ENCODE data around the gene UBE4A.

The UBE4A gene

DNA sequence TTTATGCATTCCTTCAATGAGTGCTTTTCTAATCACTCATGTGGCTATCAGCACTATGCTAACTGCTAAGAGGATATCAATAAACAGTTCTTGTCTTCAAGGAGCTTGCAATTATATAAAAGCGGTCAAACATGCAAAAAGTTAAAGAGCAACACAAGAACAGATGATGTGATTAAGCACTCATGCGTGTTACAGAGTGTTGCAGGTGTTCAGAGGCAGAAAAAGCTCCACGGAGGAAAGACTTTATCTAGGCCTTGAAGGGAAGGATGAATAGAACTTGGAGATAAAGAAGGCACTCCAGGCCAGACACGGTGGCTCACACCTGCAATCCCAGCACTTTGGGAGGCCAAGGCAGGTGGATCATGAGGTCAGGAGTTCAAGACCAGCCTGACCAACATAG lies 41.3 kb upstream of the UBE4A start:
- Histone ChIP-seq H3K14ac (ENCODE audit: low read length) (no peak overlapping the region), H3K9ac (ENCODE audit: low read length) (no peak overlapping the region), H3K4me2 (ENCODE audit: low read length) (no peak overlapping the region), H3K4ac (ENCODE audit: low read depth, low read length) (no peak overlapping the region), H2AK5ac (ENCODE audit: low read length) (no peak overlapping the region), H3K18ac (ENCODE audit: low read length) (no peak overlapping the region), H2BK120ac (ENCODE audit: insufficient read depth, low read length, poor library complexity) (no peak overlapping the region), H4K8ac (ENCODE audit: low read depth, low read length) (no peak overlapping the region), H3K4me3 (ENCODE audit: low read depth, low read length) (no peak overlapping the region), H2AFZ (ENCODE audit: insufficient read depth, low read length, poor library complexity) (no peak overlapping the region), H3K9me3 (ENCODE audit: insufficient read depth, low read depth, low read length) (peaks cover 4% of the 10 kb centered on the region), H3K4me1 (ENCODE audit: control insufficient read depth in 1 of 2, insufficient read depth in 2 of 2, low read length in 2 of 2) (peaks cover 3% of the 10 kb centered on the region in 2 experiments), H2BK12ac (ENCODE audit: low read length) (no peak overlapping the region), H4K91ac (ENCODE audit: low read depth, low read length) (no peak overlapping the region), H2BK5ac (ENCODE audit: low read depth, low read length, poor library complexity) (no peak overlapping the region), H3K27ac (ENCODE audit: low read depth, low read length) (no peak overlapping the region), H3K27me3 (ENCODE audit: insufficient read depth, low read length) (no peaks in the 10 kb centered on the region), H4K12ac (ENCODE audit: low read depth, low read length) (no peak overlapping the region), H3K79me1 (ENCODE audit: low read length) (no peaks in the 10 kb centered on the region), H3K23ac (ENCODE audit: low read length) (no peak overlapping the region), H3K36me3 (ENCODE audit: control insufficient read depth in 1 of 2, insufficient read depth in 2 of 2, low read length in 2 of 2) (no peaks in the 10 kb centered on the region), H3K79me2 (ENCODE audit: control insufficient read depth, insufficient read depth, low read length, poor library complexity) (no peaks in the 10 kb centered on the region)
- no CpG with 5 or more reads among the region's 4 CpGs for WGBS (ENCODE audit: extremely low coverage, insufficient coverage, insufficient read length)
- DNase-seq, result no peak

DNA sequence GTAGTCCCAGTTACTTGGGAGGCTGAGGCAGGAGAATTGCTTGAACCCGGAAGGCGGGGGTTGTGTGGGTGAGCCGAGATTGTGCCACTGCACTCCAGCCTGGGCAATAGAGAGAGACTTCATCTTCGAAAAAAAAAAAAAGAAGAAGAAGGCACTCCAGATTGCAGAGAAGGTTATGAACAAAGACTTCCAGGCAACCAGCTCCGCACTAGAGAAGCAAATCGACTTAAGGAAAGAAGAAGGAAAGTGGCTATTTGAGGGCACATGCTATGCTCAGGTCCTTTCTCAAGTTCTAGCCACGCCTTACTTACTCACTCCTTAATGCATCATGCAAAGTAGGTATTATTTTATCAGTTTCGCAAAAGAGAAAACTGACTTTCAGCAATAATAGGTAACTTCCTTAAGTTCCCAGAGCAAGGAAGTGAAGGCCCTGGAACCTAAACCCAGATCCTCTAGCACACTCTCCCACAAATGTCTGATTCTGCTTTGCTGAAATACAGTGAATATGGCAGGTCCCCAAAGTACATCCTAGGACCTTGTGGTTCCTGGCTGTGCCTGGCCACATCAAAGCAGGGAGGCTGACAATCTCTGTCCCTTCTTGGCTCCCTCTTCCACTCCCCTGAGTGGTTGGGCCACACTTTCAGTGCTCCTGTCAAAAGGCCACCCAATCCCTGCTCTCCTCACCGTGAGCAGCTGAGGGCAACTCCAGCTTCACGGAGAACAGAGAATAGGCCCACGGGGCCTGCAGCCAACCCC lies 40.6 kb upstream of the UBE4A start:
- no peaks in the 10 kb centered on the region for H3K36me3 ChIP-seq (ENCODE audit: control insufficient read depth in 1 of 2, insufficient read depth in 2 of 2, low read length in 2 of 2)
- H3K18ac ChIP-seq (ENCODE audit: low read length), result no peak overlapping the region
- H3K4me1 ChIP-seq (ENCODE audit: control insufficient read depth in 1 of 2, insufficient read depth in 2 of 2, low read length in 2 of 2), result peaks cover 3% of the 10 kb centered on the region in 2 experiments
- H3K79me1 ChIP-seq (ENCODE audit: low read length), result no peaks in the 10 kb centered on the region
- no peak overlapping the region for H3K14ac ChIP-seq (ENCODE audit: low read length)
- no peak overlapping the region for H3K27ac ChIP-seq (ENCODE audit: low read depth, low read length)
- no peak overlapping the region for H3K4me3 ChIP-seq (ENCODE audit: low read depth, low read length)
- no peaks in the 10 kb centered on the region for H3K79me2 ChIP-seq (ENCODE audit: control insufficient read depth, insufficient read depth, low read length, poor library complexity)
- H2BK12ac ChIP-seq (ENCODE audit: low read length), result no peak overlapping the region
- no peak overlapping the region for H2AFZ ChIP-seq (ENCODE audit: insufficient read depth, low read length, poor library complexity)
- H2BK120ac ChIP-seq (ENCODE audit: insufficient read depth, low read length, poor library complexity), result no peak overlapping the region
- H4K91ac ChIP-seq (ENCODE audit: low read depth, low read length), result no peak overlapping the region
- no peak overlapping the region for H3K4me2 ChIP-seq (ENCODE audit: low read length)
- H3K27me3 ChIP-seq (ENCODE audit: insufficient read depth, low read length), result no peaks in the 10 kb centered on the region
- no peak overlapping the region for H3K4ac ChIP-seq (ENCODE audit: low read depth, low read length)
- no peak overlapping the region for H3K9ac ChIP-seq (ENCODE audit: low read length)
- peak in 1 of 2 donors; percentile 1 for DNase-seq
- H3K9me3 ChIP-seq (ENCODE audit: insufficient read depth, low read depth, low read length), result peaks cover under 1% of the 10 kb centered on the region
- no peak overlapping the region for H4K8ac ChIP-seq (ENCODE audit: low read depth, low read length)
- no CpG with 5 or more reads among the region's 11 CpGs for WGBS (ENCODE audit: extremely low coverage, insufficient coverage, insufficient read length)
- no peak overlapping the region for H3K23ac ChIP-seq (ENCODE audit: low read length)
- no peak overlapping the region for H2BK5ac ChIP-seq (ENCODE audit: low read depth, low read length, poor library complexity)
- no peak overlapping the region for H4K12ac ChIP-seq (ENCODE audit: low read depth, low read length)
- H2AK5ac ChIP-seq (ENCODE audit: low read length), result no peak overlapping the region

DNA sequence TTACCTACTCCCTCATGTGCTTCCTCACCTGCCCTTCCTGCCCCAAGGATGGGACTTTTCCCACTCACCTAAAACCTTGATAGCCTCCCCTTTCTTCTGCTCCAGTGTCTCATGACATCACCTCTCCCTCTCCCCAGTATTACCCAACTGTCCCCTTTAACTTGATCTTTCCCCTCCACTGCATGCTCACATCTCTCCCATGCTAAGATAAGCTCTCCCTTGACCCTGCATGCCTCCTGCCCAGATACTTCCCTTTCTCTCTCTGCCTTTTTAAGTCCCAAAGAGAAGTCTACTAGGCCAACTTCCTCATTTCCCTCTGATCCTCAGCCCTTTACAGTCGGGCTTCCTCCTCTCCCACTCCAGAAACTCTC lies 40.1 kb upstream of the UBE4A start:
- H4K8ac ChIP-seq (ENCODE audit: low read depth, low read length), result no peak overlapping the region

DNA sequence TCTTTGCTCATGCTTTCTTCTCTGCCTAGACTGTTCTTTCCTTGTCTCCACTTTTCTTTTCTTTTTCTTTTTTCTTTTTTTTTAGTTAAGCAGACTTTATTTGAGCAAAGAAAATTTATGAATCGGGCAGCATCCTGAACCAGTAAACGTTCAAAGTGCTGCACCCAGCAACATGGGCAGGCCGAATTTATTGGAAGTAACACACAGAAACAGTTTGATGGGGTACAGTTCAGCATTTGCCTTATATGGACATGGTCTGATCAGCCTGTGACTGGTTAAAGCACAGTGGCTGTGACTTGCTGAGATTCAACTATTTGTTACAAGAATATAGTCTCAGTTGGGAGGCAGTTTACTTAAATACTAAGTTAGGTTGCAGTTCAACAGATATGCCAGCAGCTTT lies 38.9 kb upstream of the UBE4A start:
- Histone ChIP-seq H3K9me3 (ENCODE audit: insufficient read depth, low read depth, low read length) (no peaks in the 10 kb centered on the region), H3K23ac (ENCODE audit: low read length) (no peak overlapping the region), H3K27ac (ENCODE audit: low read depth, low read length) (no peak overlapping the region), H4K91ac (ENCODE audit: low read depth, low read length) (no peak overlapping the region), H3K4me1 (ENCODE audit: control insufficient read depth in 1 of 2, insufficient read depth in 2 of 2, low read length in 2 of 2) (peaks cover 0 to 3% of the 10 kb centered on the region in 2 experiments), H2AK5ac (ENCODE audit: low read length) (no peak overlapping the region), H3K36me3 (ENCODE audit: control insufficient read depth in 1 of 2, insufficient read depth in 2 of 2, low read length in 2 of 2) (no peaks in the 10 kb centered on the region), H2BK12ac (ENCODE audit: low read length) (no peak overlapping the region), H3K9ac (ENCODE audit: low read length) (no peak overlapping the region), H3K14ac (ENCODE audit: low read length) (no peak overlapping the region), H2BK5ac (ENCODE audit: low read depth, low read length, poor library complexity) (no peak overlapping the region), H3K4ac (ENCODE audit: low read depth, low read length) (no peak overlapping the region), H3K79me1 (ENCODE audit: low read length) (no peaks in the 10 kb centered on the region), H2BK120ac (ENCODE audit: insufficient read depth, low read length, poor library complexity) (no peak overlapping the region), H3K27me3 (ENCODE audit: insufficient read depth, low read length) (no peaks in the 10 kb centered on the region), H4K8ac (ENCODE audit: low read depth, low read length) (no peak overlapping the region), H4K12ac (ENCODE audit: low read depth, low read length) (no peak overlapping the region), H3K4me2 (ENCODE audit: low read length) (no peak overlapping the region), H3K79me2 (ENCODE audit: control insufficient read depth, insufficient read depth, low read length, poor library complexity) (no peaks in the 10 kb centered on the region), H3K4me3 (ENCODE audit: low read depth, low read length) (no peak overlapping the region), H2AFZ (ENCODE audit: insufficient read depth, low read length, poor library complexity) (no peak overlapping the region), H3K18ac (ENCODE audit: low read length) (no peak overlapping the region)
- WGBS (ENCODE audit: extremely low coverage, insufficient coverage, insufficient read length), result no CpG with 5 or more reads among the region's 3 CpGs
- DNase-seq, result no peak

More for the DNA sequence above, 40.1 kb upstream of the UBE4A start:
- Histone ChIP-seq H3K23ac (ENCODE audit: low read length) (no peak overlapping the region), H3K4me2 (ENCODE audit: low read length) (no peak overlapping the region), H3K36me3 (ENCODE audit: control insufficient read depth in 1 of 2, insufficient read depth in 2 of 2, low read length in 2 of 2) (no peaks in the 10 kb centered on the region), H2BK5ac (ENCODE audit: low read depth, low read length, poor library complexity) (no peak overlapping the region), H3K4me3 (ENCODE audit: low read depth, low read length) (no peak overlapping the region), H3K4ac (ENCODE audit: low read depth, low read length) (no peak overlapping the region), H3K9ac (ENCODE audit: low read length) (no peak overlapping the region), H4K91ac (ENCODE audit: low read depth, low read length) (no peak overlapping the region), H3K27ac (ENCODE audit: low read depth, low read length) (no peak overlapping the region), H2AFZ (ENCODE audit: insufficient read depth, low read length, poor library complexity) (no peak overlapping the region), H3K79me1 (ENCODE audit: low read length) (no peaks in the 10 kb centered on the region), H4K12ac (ENCODE audit: low read depth, low read length) (no peak overlapping the region), H3K4me1 (ENCODE audit: control insufficient read depth in 1 of 2, insufficient read depth in 2 of 2, low read length in 2 of 2) (peaks cover 3% of the 10 kb centered on the region in 2 experiments), H3K9me3 (ENCODE audit: insufficient read depth, low read depth, low read length) (no peaks in the 10 kb centered on the region), H3K27me3 (ENCODE audit: insufficient read depth, low read length) (no peaks in the 10 kb centered on the region), H3K79me2 (ENCODE audit: control insufficient read depth, insufficient read depth, low read length, poor library complexity) (no peaks in the 10 kb centered on the region), H2BK12ac (ENCODE audit: low read length) (no peak overlapping the region), H2AK5ac (ENCODE audit: low read length) (no peak overlapping the region), H2BK120ac (ENCODE audit: insufficient read depth, low read length, poor library complexity) (no peak overlapping the region), H3K18ac (ENCODE audit: low read length) (no peak overlapping the region), H3K14ac (ENCODE audit: low read length) (no peak overlapping the region)
- WGBS (ENCODE audit: extremely low coverage, insufficient coverage, insufficient read length), result no CpG with 5 or more reads among the region's 1 CpG
- peak in 1 of 2 donors; percentile 3 for DNase-seq
